H9 (cell line): ENCODE data around the gene FXYD1. TPM values are rescaled to one million over a fixed set of nuclear protein-coding genes. Genes with fewer than 3 reads are reported as not detected.

Experiments used
- DNase-seq: peaks from one replicate; pipeline ENCODE4 v3.0.0-alpha.2; 2017
- H2AFZ ChIP-seq: one replicate; pipeline ENCODE4 v1.6.1; 2013; ENCODE audit warnings: mild to moderate bottlenecking, low read length, control low read depth, moderate library complexity
- H2AK5ac ChIP-seq: 2 replicates; pipeline ENCODE4 v1.6.1; 2013; ENCODE audit warnings: low read length, control low read depth, mixed read lengths; ENCODE audit not compliant: insufficient read length
- H2BK120ac ChIP-seq: one replicate; pipeline ENCODE4 v1.6.1; 2013; ENCODE audit warnings: low read depth, mild to moderate bottlenecking, low read length, control low read depth, inconsistent platforms; ENCODE audit not compliant: poor library complexity, severe bottlenecking
- H2BK12ac ChIP-seq: 2 replicates; pipeline ENCODE4 v1.6.1; 2013; ENCODE audit warnings: low read length, control low read depth, mixed read lengths, low read depth; ENCODE audit not compliant: insufficient read length
- H2BK15ac ChIP-seq: 2 replicates; pipeline ENCODE4 v1.6.1; 2013; ENCODE audit warnings: low read depth, low read length, control low read depth
- H2BK20ac ChIP-seq: one replicate; pipeline ENCODE4 v1.6.1; 2013; ENCODE audit warnings: low read depth, mild to moderate bottlenecking, low read length, control low read depth, inconsistent platforms; ENCODE audit not compliant: poor library complexity, severe bottlenecking
- H2BK5ac ChIP-seq: 2 replicates; pipeline ENCODE4 v1.6.1; 2013; ENCODE audit warnings: low read length, control low read depth, mixed read lengths; ENCODE audit not compliant: insufficient read length
- H3K14ac ChIP-seq: 2 replicates; pipeline ENCODE4 v1.6.1; 2013; ENCODE audit warnings: low read length, control low read depth; ENCODE audit not compliant: insufficient read depth
- H3K18ac ChIP-seq: 2 replicates; pipeline ENCODE4 v1.6.1; 2013; ENCODE audit warnings: low read depth, mild to moderate bottlenecking, mixed read lengths, low read length, control low read depth; ENCODE audit not compliant: insufficient read length
- H3K23ac ChIP-seq: 2 replicates; pipeline ENCODE4 v1.6.1; 2013; ENCODE audit warnings: low read length, control low read depth, mixed read lengths, low read depth; ENCODE audit not compliant: insufficient read length
- H3K23me2 ChIP-seq: 2 replicates; pipeline ENCODE4 v1.6.1; 2013; ENCODE audit warnings: low read depth, mild to moderate bottlenecking, mixed read lengths, low read length, control low read depth; ENCODE audit not compliant: insufficient read length, poor library complexity, severe bottlenecking
- H3K27ac ChIP-seq: 2 replicates; pipeline ENCODE4 v1.5.1; 2013; ENCODE audit warnings: low read length, control low read depth, mixed read lengths, low read depth; ENCODE audit not compliant: insufficient read length
- H3K27me3 ChIP-seq: 2 replicates; pipeline ENCODE4 v1.6.1; 2013; ENCODE audit warnings: low read length, control low read depth, inconsistent platforms; ENCODE audit not compliant: insufficient read depth
- H3K4ac ChIP-seq: 2 replicates; pipeline ENCODE4 v1.6.1; 2013; ENCODE audit warnings: low read depth, mild to moderate bottlenecking, control low read depth, inconsistent platforms, low read length, moderate library complexity
- H3K4me1 ChIP-seq: 2 replicates; pipeline ENCODE4 v1.6.1; 2013; ENCODE audit warnings: low read length, control low read depth, inconsistent platforms; ENCODE audit not compliant: insufficient read depth
- H3K4me2 ChIP-seq: 2 replicates; pipeline ENCODE4 v1.6.1; 2013; ENCODE audit warnings: low read length, control low read depth, mixed read lengths; ENCODE audit not compliant: insufficient read length, insufficient read depth
- H3K56ac ChIP-seq: 2 replicates; pipeline ENCODE4 v1.6.1; 2013; ENCODE audit warnings: low read depth, mild to moderate bottlenecking, mixed read lengths, low read length, control low read depth; ENCODE audit not compliant: insufficient read length
- H3K79me1 ChIP-seq: 2 replicates; pipeline ENCODE4 v1.6.1; 2013; ENCODE audit warnings: low read depth, mild to moderate bottlenecking, moderate library complexity, low read length, control low read depth, inconsistent platforms; ENCODE audit not compliant: insufficient read depth, poor library complexity, severe bottlenecking
- H3K79me2 ChIP-seq: 2 replicates; pipeline ENCODE4 v1.6.1; 2013; ENCODE audit warnings: low read length, control low read depth, inconsistent platforms; ENCODE audit not compliant: insufficient read depth
- H3K9ac ChIP-seq: 2 replicates; pipeline ENCODE4 v1.6.1; 2013; ENCODE audit warnings: low read length, control low read depth, mixed read lengths; ENCODE audit not compliant: insufficient read length; ENCODE audit errors: extremely low read depth
- H3K9me3 ChIP-seq: one replicate; pipeline ENCODE4 v1.6.1; 2013; ENCODE audit warnings: low read depth, low read length, inconsistent platforms; ENCODE audit not compliant: control insufficient read depth
- H3T11ph ChIP-seq: one replicate; pipeline ENCODE4 v1.6.1; 2013; ENCODE audit warnings: mild to moderate bottlenecking, low read length, control low read depth, inconsistent platforms
- H4K20me1 ChIP-seq: one replicate; pipeline ENCODE4 v1.6.1; 2013; ENCODE audit not compliant: control insufficient read depth, insufficient read length, insufficient read depth
- H4K5ac ChIP-seq: 2 replicates; pipeline ENCODE4 v1.6.1; 2013; ENCODE audit warnings: low read depth, mild to moderate bottlenecking, mixed read lengths, low read length, control low read depth; ENCODE audit not compliant: insufficient read length
- H4K8ac ChIP-seq: replicated peaks from 2 replicates; pipeline ENCODE4 v1.6.1; 2013; ENCODE audit warnings: low read length, control low read depth, mixed read lengths, low read depth; ENCODE audit not compliant: insufficient read length
- H4K91ac ChIP-seq: 2 replicates; pipeline ENCODE4 v1.6.1; 2013; ENCODE audit warnings: low read depth, mild to moderate bottlenecking, moderate library complexity, mixed read lengths, low read length, control low read depth; ENCODE audit not compliant: insufficient read length
- H3K27ac Mint-ChIP-seq, 3 experiments: 2 replicates in 2 of 3; 3 replicates in 1 of 3; pipeline ENCODE4 v1.8.0; 2020 to 2021; ENCODE audit warnings: mixed read lengths in 3 of 3, mild to moderate bottlenecking in 1 of 3, moderate library complexity in 1 of 3
- H3K27me3 Mint-ChIP-seq: 2 replicates; pipeline ENCODE4 v1.8.0; 2021; ENCODE audit warnings: low read depth, mild to moderate bottlenecking, moderate library complexity, mixed read lengths
- H3K36me3 Mint-ChIP-seq, 3 experiments: 2 replicates in 2 of 3; 3 replicates in 1 of 3; pipeline ENCODE4 v1.8.0; 2020 to 2021; ENCODE audit warnings: low read depth in 3 of 3, mixed read lengths in 3 of 3; ENCODE audit not compliant: insufficient read depth in 1 of 3
- H3K4me1 Mint-ChIP-seq, 2 experiments: 2 replicates each; pipeline ENCODE4 v1.8.0; 2020; ENCODE audit warnings: mixed read lengths in 2 of 2
- H3K4me3 Mint-ChIP-seq, 2 experiments: 2 replicates in 1 of 2; 3 replicates in 1 of 2; pipeline ENCODE4 v1.8.0; 2020 to 2021; ENCODE audit warnings: mild to moderate bottlenecking in 2 of 2, mixed read lengths in 2 of 2, moderate library complexity in 1 of 2
- H3K9me3 Mint-ChIP-seq, 2 experiments: 2 replicates in 1 of 2; 3 replicates in 1 of 2; pipeline ENCODE4 v1.8.0; 2020; ENCODE audit warnings: mild to moderate bottlenecking in 2 of 2, mixed read lengths in 2 of 2, moderate library complexity in 1 of 2
- CTCF ChIP-seq: fragments of 200-600 bp; sonication (generic); conservative IDR thresholded peaks from 3 replicates; pipeline ENCODE4 v1.8.0; 2021; ENCODE audit warnings: antibody characterized with exemption, mild to moderate bottlenecking
- WGBS: extraction: QIAGEN DNeasy Blood & Tissue Kit; methylation state at CpG from one replicate; pipeline ENCODE4 v1.1.7; 2013; ENCODE audit warnings: missing lambda C conversion rate, low lambda C conversion rate, mixed read lengths; ENCODE audit not compliant: insufficient read length; ENCODE audit errors: extremely low coverage; 5-methylcytosine and 5-hydroxymethylcytosine counted together
- total RNA-seq: library from RNA; stranded (reverse); gene quantifications from 2 replicates; pipeline ENCODE4 v1.2.1, GENCODE V29; 2021

FXYD1 gene
- total RNA-seq, 1 experiment from 2014 or later, result 7.7 TPM

- Histone ChIP-seq H3K56ac (no peak within 1 kb of the TSS), H3K27ac (no peak within 1 kb of the TSS), H2AFZ (no peak within 1 kb of the TSS), H3K79me2 (no peaks in the 10 kb centered on the region), H4K8ac (no peak within 1 kb of the TSS), H2BK20ac (no peak within 1 kb of the TSS), H4K5ac (no peak within 1 kb of the TSS), H2BK15ac (no peak within 1 kb of the TSS), H2BK12ac (no peak within 1 kb of the TSS), H4K91ac (no peak within 1 kb of the TSS), H3K9ac (no peak within 1 kb of the TSS), H3K79me1 (no peaks in the 10 kb centered on the region), H3K27me3 (no peaks in the 10 kb centered on the region; the same call in 1 of the 2 replicates), H3K18ac (no peak within 1 kb of the TSS), H3K14ac (0 out of 2 replicates have a peak within 1 kb of the TSS, but pooled peaks have one; percentile 1), H2AK5ac (no peak within 1 kb of the TSS), H3K4me1 (peaks cover 2% of the 10 kb centered on the region; the same call in 1 of the 2 replicates), H3K4ac (no peak within 1 kb of the TSS), H2BK5ac (no peak within 1 kb of the TSS), H3K23ac (no peak within 1 kb of the TSS), H4K20me1 (no peaks in the 10 kb centered on the region), H3T11ph (no peak within 1 kb of the TSS), H3K4me2 (peak within 1 kb of the TSS; percentile 82), H3K23me2 (peaks cover 24% of the 10 kb centered on the region), H3K9me3 (no peaks in the 10 kb centered on the region), H2BK120ac (no peak within 1 kb of the TSS)
- H3K27me3 Mint-ChIP-seq, result peaks cover 44% of the 10 kb centered on the region
- WGBS, result no CpG with 5 or more reads among the region's 31 CpGs
- peaks cover 39 to 51% of the 10 kb centered on the region in 2 experiments for H3K4me1 Mint-ChIP-seq
- peak; percentile 65 for DNase-seq
- no peaks in the 10 kb centered on the region for H3K9me3 Mint-ChIP-seq
- peak within 1 kb of the TSS; percentile 24 to 79 (median 73); a peak in 3 of 7 replicates for H3K27ac Mint-ChIP-seq
- H3K4me3 Mint-ChIP-seq, result peak within 1 kb of the TSS; percentile 66 to 87
- peaks cover 3 to 10% (median 6%) of the 10 kb centered on the region in 3 experiments; a peak in 5 of 7 replicates for H3K36me3 Mint-ChIP-seq
- peak; percentile 29; the same call in 1 of the 3 replicates for TF ChIP-seq CTCF
Measured at GRCh38 chr19:35143231-35143715, 4.6 kb downstream of the FXYD1 start, which contains the start of gene FXYD7. Gene FXYD7 (plus strand): TSS chr19:35143255. CDS start chr19:35143334, 79 bp downstream.
